SIG-M5 treated with dmso at 0.1 percent for 504 hours (cell line): Measurements from ENCODE around the gene FN1.
"Not testable (repeated sequence)": the region's sequence is repeated elsewhere in the genome, so short reads cannot be mapped to it uniquely, and the experiment has no call there.

Experiments
- DNase-seq: peaks from one replicate; lab custom pipeline; 2025; ENCODE audit not compliant: unreplicated experiment; lab: John Stamatoyannopoulos, UW

Gene FN1

DNA sequence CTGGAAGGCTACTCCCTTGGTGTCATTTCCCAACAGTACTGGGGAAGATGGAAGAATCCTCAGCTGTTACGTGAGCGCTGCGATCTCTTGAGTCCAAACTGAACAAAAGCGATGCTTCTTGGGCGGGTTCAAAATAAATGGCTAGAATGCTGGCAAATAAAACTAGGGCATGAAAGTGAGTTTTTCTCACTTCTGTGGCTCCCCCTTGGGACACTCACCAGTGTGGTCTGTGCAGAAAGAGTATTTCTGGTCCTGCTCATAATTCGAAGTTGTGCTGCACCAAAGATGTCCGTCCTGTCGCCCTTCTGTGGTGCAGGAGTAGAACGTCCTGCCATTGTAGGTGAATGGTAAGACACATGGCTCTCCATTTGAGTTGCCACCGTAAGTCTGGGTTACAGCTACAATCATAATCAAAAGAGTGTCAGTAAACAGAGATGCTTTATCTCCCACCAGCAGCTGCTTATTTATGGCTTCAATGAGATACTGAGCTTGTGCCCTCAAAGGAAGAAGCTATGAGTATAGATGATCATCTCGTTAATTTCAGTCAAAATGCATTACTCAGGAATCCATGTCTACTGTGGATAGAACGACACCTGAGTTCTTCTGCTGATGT, 11.8 kb downstream of the FN1 start:
- no peak for DNase-seq

DNA sequence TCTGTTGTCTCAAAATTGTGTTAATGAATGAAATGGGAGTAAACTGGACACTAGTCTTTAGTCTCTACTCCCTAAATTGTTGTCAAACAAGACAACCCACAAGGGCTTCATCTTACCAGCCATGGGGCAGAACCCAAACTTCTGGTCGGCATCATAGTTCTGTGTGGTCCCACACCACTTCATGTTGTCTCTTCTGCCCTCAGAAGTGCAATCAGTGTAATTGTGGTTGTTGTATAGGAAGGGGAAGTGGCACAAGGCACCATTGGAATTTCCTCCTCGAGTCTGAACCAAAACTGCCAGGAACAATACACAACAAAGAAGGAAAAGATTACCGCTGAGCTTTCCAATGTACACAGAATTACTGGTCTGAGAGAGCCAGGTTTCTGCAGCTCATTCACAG, 12.6 kb downstream of the FN1 start:
- no peak for DNase-seq

DNA sequence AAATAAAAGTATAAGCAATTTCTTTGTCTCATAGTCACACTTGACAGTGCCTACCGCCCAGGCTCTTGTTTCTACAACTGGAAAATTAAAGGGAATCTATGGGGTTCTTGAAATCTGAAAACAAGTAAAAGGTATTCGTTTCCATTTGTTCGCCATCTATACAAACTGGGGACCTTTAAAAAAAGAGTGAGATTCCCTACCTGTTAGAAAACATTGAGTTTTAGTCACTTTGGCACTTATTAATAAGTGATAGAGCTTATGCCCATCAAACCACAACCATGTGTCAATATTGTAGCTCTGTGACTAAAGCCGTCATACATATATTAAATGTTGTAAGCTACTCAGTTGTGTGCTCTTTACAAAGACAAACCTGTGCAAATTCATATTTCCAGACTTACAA, 13.2 kb downstream of the FN1 start:
- DNase-seq: no peak

DNA sequence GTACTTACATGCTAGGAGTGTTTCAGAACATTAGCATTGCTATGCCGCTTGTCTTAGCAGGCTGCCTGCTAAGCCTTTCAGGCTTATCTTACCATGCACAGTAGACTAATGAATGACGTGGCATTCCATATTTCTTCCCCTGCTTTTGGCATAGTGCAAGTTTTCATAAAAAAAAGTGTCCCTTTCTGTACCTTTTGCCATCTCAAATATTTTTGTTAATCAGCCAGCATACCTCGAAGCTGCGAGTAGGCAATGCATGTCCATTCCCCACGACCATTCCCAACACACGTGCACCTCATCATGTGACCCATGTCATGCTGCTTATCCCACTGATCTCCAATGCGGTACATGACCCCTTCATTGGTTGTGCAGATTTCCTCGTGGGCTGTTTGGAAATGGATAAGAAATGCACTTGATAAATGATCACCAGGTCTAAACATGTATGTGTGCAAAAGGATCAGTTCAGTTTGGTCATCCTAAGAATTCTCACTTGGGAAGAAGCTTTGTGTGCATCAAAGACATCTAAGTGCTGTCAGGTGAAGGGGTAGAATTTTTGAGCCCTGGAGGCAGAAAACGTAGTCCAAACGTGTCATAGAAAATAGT, 13.9 kb downstream of the FN1 start:
- DNase-seq: no peak

DNA sequence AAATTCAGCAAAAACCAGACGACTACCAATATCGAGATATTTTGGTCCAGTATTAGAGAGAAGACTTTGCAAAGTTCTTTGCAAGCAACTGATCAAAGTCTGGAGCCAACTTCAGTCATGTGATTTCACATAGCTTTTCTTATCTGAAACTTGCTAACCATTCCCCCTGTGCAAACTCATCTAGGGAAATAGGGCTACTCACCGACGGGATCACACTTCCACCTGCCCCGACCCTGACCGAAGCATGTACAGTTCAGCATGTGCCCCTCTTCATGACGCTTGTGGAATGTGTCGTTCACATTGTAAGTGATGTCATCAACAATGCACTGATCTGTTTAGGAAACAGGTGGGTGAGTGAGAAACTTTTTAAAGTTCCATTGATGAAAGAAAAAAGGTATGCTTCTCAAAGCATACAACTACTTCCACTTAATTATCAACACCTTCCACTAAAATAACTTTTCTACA, 15.4 kb downstream of the FN1 start:
- DNase-seq: no peak

DNA sequence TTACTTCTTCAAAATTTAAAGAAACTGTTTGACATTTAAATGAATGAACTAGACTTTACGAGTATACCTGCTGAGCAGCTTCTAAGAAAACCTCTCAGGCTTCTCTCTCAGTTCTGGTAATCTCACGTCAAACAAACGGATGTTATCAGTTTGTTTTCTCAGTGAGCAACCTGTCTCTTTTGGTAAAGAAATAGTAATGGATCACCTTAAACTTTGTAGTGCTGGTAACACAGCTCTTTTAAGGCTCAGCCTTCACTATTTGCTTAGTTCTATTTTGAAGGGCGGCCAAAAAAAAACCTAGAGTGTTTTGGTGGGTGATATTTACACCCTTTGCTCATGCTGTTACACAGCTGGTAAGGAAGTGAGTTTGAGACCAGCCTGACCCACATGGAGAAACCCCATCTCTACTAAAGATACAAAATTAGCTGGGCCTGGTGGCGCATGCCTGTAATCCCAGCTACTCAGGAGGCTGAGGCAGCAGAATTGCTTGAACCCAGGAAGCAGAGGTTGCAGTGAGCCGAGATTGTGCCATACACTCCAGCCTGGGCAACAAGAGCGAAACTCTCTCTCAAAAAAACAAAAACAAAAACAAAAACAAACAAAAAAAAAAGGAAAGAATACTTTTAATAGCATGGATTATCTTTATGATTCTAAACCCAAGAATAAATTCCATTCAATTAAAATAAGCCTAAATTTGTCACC, 15.9 kb downstream of the FN1 start:
- no peak for DNase-seq

DNA sequence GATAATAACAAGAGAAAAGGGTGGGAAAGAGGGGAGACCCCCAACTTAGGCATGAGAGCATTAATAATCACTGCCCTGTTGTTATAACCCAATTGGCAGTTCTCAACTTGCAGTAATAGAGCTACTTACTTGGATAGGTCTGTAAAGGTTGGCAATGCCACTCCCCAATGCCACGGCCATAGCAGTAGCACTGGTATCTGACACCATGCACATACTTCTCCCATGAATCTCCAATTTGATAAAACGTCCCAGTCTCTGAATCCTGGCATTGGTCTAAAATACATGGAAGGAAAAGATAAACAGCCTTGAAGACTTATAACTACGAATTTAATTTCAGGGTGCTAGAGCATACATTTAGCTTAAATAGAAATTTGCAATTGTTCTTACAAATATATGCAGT, 16.8 kb downstream of the FN1 start:
- no peak for DNase-seq

DNA sequence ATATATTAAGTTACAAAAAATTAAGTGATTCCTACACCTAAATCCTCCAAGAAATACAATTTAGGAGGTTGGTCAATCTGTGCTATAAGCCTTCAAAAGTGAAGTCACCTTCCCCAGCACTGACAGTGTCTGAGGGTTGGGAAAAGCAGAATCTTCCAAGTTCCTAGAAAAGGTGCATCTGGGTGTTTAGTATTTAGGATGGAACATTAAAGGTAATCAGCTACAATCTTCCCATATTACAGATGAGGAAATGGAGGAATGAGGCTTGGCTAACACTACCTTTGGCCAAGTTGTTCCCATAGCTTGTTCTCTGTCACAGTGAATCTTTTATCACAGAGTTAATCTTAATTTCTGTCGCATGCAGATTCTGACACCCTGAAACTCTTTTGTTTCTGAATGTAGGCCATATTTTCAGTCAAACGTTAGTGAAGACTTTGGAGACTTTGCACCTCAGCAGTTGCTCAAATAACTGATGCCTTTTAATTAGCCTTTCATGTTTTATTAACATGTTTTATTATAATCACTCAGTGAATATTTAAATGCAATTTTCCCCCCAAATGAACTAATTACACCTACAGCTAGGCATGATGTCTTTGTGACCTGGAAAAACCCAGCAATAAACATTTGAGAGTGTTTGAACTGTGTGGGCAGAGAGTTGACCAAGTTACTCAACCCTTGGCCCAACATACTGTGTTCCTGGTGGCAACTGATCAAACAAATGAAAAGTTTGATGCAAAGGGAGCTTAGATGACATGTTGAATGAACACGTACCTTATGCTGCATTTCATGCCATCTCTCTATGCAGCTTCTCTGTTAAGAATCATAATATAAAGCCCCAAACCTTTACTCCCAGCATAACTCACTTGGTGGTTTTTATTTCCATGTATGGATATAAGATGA, 17.6 kb downstream of the FN1 start:
- no peak for DNase-seq

DNA sequence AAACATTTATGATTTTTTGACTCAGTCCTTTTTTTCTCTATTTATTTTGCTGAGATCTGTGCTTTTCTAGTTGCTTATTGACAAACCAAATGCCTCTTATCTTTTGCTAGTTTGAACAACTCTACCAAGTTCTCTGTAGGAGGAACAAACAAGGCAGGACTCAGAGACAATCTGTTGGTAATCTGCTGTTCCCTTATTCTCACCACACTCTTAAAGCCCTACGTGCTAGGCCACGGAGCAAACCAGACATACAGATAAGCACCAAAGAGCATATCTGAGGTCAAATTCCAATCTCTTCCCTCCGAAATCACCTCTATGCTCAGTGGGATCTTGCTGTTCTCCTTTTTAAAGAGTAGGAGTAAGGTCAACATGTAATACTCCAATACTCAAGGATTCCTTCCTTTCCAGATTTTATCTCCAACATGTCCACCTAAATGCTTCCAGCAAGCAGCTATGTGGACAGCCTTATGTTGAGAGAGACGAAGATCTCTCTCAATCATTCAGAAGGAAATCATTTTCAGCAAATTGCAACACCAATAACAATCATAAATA, 18.4 kb downstream of the FN1 start:
- no peak for DNase-seq

DNA sequence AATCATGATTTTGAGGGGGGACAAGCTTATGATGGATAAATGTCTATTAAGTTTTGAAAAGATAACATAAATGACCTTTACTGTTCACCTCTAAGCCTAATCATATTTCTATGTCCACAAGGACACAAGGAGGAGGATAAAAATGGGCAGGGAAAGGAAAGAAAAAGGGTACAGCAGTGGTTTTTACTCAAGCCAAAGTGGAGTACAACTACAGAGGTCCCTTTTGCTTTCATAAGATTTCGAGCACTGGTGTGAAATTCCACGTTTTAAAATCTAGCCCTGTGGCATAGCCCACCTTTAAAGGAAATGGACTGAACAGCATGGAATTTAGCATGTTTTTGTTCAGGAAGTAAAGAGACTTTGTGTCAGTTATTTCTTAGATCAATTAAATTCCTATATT, 19.2 kb downstream of the FN1 start:
- no peak for DNase-seq

DNA sequence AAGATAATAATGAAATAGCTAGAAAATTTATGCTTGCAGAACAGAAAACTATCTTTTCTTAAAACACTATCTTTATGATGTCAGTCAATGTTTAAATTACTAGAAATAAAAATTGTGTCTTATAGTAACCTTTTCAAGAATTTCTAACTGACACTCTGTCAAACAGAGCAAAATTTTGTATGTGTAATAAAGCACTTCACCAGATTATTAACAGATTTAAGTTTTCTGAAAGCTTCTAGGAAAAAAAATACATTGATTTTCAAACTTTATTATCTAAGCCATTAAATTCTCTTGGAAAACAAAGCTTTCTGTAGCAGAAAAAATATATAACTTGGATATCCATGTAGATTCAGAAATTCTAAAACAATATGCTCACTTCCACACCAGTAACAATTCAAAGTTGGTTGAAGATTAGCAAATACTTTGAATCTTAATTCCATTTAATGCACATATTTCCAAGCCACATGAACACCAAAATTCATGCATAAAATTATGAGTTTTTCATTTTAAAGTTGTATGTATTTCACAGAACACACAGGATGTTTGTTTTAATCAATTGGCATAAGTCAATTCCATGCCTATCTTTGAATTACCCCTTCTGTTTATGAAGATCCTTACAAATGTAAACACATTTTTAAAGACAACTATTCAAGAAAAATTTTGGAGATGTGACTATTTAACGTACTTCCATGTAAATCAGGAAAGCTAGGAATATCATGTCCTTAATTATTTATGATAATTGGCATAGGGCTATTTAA, 19.9 kb downstream of the FN1 start:
- no peak for DNase-seq

DNA sequence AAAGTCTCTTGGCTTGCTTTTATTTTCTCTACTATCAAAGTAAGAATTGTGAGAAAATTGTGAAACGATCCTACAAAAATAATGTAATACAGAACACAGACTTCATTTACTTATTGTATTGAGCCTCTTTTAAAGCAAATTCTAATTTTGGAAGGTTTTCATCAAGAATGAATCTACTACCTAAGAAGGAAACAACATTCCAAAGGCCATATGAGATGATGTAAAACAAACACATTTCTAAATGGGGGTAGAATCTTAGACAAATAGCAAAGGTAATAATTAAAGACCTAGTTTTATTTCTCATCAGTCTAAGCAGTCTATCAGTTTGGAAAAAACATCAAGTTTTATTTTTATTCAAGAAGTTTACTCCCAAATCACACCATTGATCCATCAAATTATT, 20.6 kb downstream of the FN1 start:
- DNase-seq: no peak

DNA sequence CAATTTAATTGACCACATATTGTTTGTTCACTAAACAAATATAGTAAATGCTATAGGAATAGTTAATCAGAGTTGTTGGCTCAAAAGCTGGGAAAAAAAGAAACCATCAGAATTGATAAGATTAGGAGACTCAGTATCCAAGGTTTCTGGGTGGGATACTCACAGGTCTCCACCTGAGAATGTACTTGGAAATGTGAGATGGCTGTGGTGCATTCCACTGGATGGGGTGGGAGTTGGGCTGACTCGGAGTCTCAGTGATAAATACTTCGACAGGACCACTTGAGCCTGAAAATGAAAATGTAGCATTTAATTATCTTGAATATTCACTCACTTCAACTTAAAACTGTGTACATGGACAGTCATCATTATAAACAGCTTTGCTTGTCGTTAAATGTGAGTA, 21.2 kb downstream of the FN1 start:
- DNase-seq: no peak

DNA sequence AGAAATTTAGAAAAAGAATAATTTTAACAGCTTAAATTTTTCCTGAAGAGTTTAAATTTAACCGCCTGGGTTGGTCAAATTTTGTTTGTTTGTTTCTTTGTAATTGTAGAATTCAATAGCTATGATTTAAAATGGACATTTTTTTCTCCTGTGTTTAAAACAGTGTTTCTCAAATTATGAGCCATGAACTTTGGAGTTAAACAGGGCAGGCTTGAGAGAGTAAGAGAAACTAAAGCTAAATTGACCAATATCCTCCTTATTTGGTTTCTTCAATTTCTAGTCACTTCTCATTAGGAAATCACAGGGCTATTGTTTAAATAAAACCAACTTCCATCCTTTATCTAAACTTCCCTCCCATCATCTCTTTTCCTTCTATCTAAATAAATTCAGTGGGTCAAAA, 21.9 kb downstream of the FN1 start:
- DNase-seq: no peak

DNA sequence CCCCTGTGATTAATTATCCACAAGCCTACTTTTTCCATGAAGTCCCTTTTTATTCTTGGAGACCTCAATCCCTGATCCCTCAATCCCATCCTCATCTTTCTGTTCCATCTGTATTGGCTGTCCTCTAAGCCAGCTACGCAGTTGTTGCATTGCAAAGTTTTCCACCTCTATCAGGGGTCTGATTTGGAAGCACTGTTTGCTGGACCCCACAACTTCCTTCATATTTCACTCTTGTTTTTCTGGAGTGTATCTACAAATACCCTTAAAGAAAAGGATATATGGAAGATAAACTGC, 22.4 kb downstream of the FN1 start:
- no peak for DNase-seq

DNA sequence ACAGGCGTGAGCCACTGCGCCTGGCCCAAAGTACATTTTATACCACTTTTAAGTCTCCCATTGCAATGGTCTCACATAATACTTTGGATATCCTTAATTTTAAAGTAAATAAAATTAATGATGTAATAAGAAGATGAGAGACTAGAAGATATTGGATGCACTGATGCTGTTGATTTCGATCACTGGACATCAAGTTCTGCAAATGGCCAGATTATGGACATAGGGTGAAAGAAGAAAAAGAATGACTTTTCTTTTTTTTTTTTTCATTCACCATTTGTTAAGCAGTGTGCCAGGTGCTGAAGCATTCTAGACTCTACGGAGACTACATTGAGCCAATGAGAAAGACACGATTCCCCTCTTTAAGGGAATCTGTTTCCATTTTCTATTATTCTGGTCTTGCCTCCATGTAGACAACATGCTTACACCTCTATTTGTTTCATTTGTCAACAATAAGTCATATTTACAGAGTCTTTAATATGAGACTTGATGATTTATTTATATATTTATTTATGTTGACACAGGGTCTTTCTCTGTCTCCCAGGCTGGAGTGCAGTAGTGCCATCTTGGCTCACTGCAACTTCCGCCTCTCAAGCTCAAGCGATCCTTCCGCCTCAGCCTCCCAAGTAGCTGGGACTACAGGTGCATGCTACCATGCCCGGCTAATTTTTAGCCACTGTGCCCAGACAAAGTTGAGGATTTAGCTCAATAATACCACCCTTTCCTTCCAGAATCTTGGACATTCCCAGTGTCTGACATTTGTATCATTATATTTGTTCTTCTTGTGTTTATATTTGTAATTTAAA, 23.7 kb downstream of the FN1 start:
- DNase-seq: no peak

DNA sequence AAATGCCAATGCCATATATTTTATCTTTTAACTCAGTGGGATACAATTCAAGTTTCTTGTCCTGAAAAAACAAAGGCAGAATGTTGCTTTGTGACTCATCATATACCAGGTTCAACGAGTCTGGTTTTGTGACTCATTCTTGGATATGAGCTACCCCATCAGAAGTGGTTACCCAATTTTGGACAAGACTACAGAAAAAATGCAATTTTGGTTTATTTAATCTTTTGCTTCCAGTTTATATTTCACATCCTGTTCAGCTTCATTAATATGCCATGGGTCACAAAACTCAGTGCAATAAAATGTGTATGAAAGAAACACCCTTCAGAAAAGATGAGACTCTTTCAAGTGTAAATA, 25.0 kb downstream of the FN1 start:
- DNase-seq: peak; percentile 60

DNA sequence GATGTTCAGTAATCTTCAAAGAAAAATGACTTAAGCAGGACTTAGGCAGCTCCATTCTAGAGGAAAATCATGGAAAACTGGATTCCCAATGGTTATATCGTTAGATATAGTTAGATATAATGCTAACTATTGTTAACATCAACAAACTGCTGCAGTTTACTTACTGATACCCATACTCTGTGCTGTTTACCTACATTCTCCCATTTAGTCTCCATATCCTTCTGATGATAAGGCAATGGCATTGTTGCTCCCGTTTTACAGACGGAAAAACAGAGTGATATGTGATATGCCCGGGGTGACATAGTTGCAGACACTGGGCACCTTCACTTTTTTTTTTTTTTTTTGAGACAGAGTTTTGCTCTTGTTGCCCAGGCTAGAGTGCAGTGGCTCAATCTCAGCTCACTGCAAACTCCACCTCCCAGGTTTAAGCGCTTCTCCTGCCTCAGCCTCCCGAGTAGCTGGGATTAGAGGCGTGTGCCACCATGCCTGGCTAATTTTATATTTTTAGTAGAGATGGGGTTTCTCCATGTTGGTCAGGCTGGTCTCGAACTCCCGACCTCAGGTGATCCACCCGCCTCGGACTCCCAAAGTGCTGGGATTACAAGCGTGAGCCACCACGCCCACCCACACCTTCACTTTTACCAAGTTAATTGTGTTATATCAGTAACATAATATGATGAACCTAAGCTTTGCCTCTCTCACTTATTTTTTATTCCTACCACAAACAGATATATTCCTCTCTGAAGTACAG, 25.5 kb downstream of the FN1 start:
- DNase-seq: not testable (repeated sequence)
